ENCODE data around the gene LILRA6. TPM values are rescaled to one million over a fixed set of nuclear protein-coding genes. Genes with fewer than 3 reads are reported as not detected.

The LILRA6 gene
- total and polyA plus RNA-seq, 2 of the 13 experiments (the other 11 are each of a cell fraction or from before 2014, with no cell fraction given), result not detected

GRCh38 chr19:54189145-54189734 is 53.4 kb downstream of the LILRA6 start, which contains the start of gene MBOAT7 (continued):
- no peak for TF ChIP-seq ZNF503 (CRISPR knock-in tag; IDR thresholded peaks at IDR 0.05)
- TF ChIP-seq ZEB1 (IDR thresholded peaks at IDR 0.05; ENCODE audit: insufficient replicate concordance, low read depth), result no peak
- TF ChIP-seq ZNF7 (CRISPR knock-in tag; IDR thresholded peaks at IDR 0.05), result no peak
- TF ChIP-seq ZBTB2 (CRISPR knock-in tag; IDR thresholded peaks at IDR 0.05; ENCODE audit: low read depth), result 0 out of 2 replicates have a peak, but pooled peaks have one; percentile 16
- TF ChIP-seq NFKB2 (CRISPR knock-in tag; IDR thresholded peaks at IDR 0.05; ENCODE audit: borderline replicate concordance), result peak; percentile 68
- peak; percentile 91 for TF ChIP-seq POLR2AphosphoS5 (IDR thresholded peaks at IDR 0.05; ENCODE audit: low read depth, low read length)
- TF ChIP-seq CAMTA2 (CRISPR knock-in tag; IDR thresholded peaks at IDR 0.05; ENCODE audit: borderline replicate concordance), result no peak
- TF ChIP-seq ZNF616 (CRISPR knock-in tag; IDR thresholded peaks at IDR 0.05; ENCODE audit: low read depth), result 0 out of 2 replicates have a peak, but pooled peaks have one; percentile 48
- TF ChIP-seq ZFP37 (CRISPR knock-in tag; IDR thresholded peaks at IDR 0.05; ENCODE audit: borderline replicate concordance), result peak; percentile 45; the same call in 1 of the 2 replicates
- TF ChIP-seq ZNF441 (CRISPR knock-in tag; IDR thresholded peaks at IDR 0.05; ENCODE audit: borderline replicate concordance), result peak; percentile 84
- peak; percentile 17; the same call in 1 of the 2 replicates for TF ChIP-seq FOXC1 (CRISPR knock-in tag; IDR thresholded peaks at IDR 0.05; ENCODE audit: borderline replicate concordance)
- TF ChIP-seq ZSCAN22 (CRISPR knock-in tag; IDR thresholded peaks at IDR 0.05), result 0 out of 2 replicates have a peak, but pooled peaks have one; percentile 60
- no peak for TF ChIP-seq ZNF710 (CRISPR knock-in tag; IDR thresholded peaks at IDR 0.05; ENCODE audit: borderline replicate concordance)

Measured in HepG2 (cell line).